ENCODE results near the gene ATOH1.

Gene ATOH1

GRCh38 chr4:93828332-93828994, at the start of gene ATOH1:
Gene ATOH1 (plus strand): TSS chr4:93828753. CDS start chr4:93828927, 174 bp downstream.
- DNase-seq: no peak

GRCh38 chr4:93779228-93779627, 49.3 kb upstream of the ATOH1 start:
- no peak for DNase-seq

- DNase-seq: no peak
These were observed 48.5 kb upstream of the ATOH1 start for GRCh38 chr4:93780080-93780479.

- DNase-seq: no peak
These were observed 47.4 kb upstream of the ATOH1 start for GRCh38 chr4:93781198-93781597.

- no peak for DNase-seq
These were observed 42.4 kb upstream of the ATOH1 start for GRCh38 chr4:93786149-93786548.

- DNase-seq: no peak
These were observed 39.8 kb upstream of the ATOH1 start for GRCh38 chr4:93788712-93789111.

- DNase-seq: peak; percentile 13
These were observed 36.9 kb upstream of the ATOH1 start for GRCh38 chr4:93791570-93792195.

GRCh38 chr4:93802045-93802444, 26.5 kb upstream of the ATOH1 start:
- no peak for DNase-seq

- DNase-seq: no peak
These were observed 18.8 kb upstream of the ATOH1 start for GRCh38 chr4:93809773-93810172.

- no peak for DNase-seq
These were observed 18.1 kb upstream of the ATOH1 start for GRCh38 chr4:93810340-93810992.

- DNase-seq: no peak
These were observed 15.5 kb upstream of the ATOH1 start for GRCh38 chr4:93813092-93813491.

- no peak for DNase-seq
These were observed 14.4 kb upstream of the ATOH1 start for GRCh38 chr4:93814141-93814540.

GRCh38 chr4:93814722-93815121, 13.8 kb upstream of the ATOH1 start:
- DNase-seq: no peak

- no peak for DNase-seq
These were observed 2.9 kb upstream of the ATOH1 start for GRCh38 chr4:93825551-93826216.

GRCh38 chr4:93827272-93827947, 1.1 kb upstream of the ATOH1 start:
- DNase-seq: no peak

- DNase-seq: no peak
These were observed 654 bp downstream of the ATOH1 start for GRCh38 chr4:93828995-93829819.

GRCh38 chr4:93829820-93830687, 1.5 kb downstream of the ATOH1 start:
- no peak for DNase-seq

- no peak for DNase-seq
These were observed 3.4 kb downstream of the ATOH1 start for GRCh38 chr4:93831716-93832496.

- no peak for DNase-seq
These were observed 5.9 kb downstream of the ATOH1 start for GRCh38 chr4:93834249-93835066.
